GDM1 (cell line): ENCODE results near the gene TRANK1.

Experiments used
- DNase-seq: peaks from one replicate; lab custom pipeline; 2025; lab: John Stamatoyannopoulos, UW

TRANK1 gene

DNA sequence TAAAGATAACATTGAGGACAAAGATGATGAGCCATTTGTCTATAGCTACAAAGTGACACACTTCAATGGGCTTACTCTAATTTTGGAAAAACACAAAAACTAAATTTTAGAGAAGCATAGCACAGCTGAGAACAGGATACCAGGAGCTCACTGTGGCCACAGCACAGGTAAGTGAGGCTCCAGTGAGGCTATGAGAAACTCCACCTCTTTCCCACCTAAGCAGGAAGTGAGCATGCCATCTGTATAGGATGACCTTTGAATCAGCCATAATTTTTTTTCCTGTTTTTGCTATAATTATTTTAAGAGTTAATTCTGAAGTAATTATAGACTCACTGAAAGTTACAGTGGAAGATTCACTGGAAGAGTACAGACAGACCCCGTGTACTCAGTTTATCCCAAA is 98.4 kb downstream of the TRANK1 start:
- DNase-seq, result no peak

- no peak for DNase-seq
These were observed 101.5 kb downstream of the TRANK1 start for GRCh38 chr3:36843065-36844051.

- DNase-seq, result no peak
These were observed 102.6 kb downstream of the TRANK1 start for GRCh38 chr3:36842275-36842674.

- DNase-seq, result no peak
These were observed 104.4 kb downstream of the TRANK1 start for GRCh38 chr3:36840453-36840921.

- DNase-seq, result no peak
These were observed 107.8 kb downstream of the TRANK1 start for GRCh38 chr3:36837089-36837488.

GRCh38 chr3:36833160-36833814 is 111.6 kb downstream of the TRANK1 start:
- no peak for DNase-seq

DNA sequence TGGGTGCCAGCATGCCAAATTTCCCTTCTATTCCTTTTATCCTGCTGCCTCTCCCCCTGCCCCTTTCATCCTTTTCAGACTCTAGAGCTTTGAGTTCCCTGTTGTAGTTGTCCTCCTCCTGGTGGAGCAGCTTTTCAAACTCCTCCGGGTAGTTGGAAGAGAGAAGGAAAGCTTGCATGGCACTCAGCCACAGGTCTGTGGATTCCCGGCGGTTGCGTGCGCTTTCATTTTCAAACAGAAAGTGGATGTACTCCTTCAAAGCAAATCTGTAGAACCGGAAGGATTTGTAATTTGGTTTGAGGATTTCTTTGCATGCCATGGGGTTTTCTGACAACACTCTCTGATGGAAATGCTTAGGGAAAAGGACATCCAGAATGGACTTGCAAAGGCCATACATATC is 112.4 kb downstream of the TRANK1 start:
- no peak for DNase-seq

DNA sequence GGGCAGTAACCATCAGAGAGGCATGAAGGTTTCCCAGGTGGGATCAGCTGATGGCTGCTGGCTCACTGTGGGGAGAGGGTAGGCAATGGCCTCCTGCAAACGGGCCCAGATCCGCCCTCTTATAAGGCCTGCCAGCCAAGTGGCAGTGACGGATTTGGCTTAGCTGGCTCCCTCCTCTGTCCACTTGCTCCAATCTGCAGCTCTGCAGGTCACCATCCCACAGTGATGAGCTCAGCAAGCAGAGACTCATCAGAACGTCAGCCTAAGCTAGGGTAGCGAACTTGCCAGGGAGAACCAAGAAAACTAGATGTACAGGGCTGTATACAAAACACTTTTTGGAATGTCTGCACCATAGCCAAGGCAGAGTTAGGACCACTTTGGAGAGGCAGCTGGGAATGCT is 117.7 kb downstream of the TRANK1 start:
- DNase-seq, result no peak

GRCh38 chr3:36826240-36826639 is 118.6 kb downstream of the TRANK1 start:
- DNase-seq, result no peak

GRCh38 chr3:36824443-36824842 is 120.4 kb downstream of the TRANK1 start:
- no peak for DNase-seq

- DNase-seq, result no peak
These were observed 121.0 kb downstream of the TRANK1 start for GRCh38 chr3:36823806-36824205.

DNA sequence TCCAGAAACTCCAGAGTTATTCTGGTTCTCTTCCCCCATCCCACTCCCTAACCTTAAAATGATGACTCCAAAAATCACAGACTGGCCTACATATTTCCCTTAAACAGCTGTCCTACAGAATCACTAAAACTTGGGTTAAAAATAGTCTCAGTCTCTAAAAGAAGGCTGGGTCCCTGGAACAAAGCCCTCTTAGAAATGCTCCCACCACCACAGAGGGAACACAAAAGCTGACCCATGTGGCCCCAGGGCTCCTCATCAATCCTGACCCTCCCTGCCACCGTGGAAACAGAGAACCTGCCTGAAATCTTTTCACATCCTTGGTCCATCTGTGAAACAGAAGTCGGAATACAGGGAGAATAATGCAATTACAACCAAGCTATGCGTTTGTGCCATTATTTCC is 124.8 kb downstream of the TRANK1 start:
- DNase-seq, result no peak

- DNase-seq, result no peak
These were observed 126.9 kb downstream of the TRANK1 start for GRCh38 chr3:36817806-36818533.

GRCh38 chr3:36815375-36815774 is 129.5 kb downstream of the TRANK1 start:
- DNase-seq, result no peak

DNA sequence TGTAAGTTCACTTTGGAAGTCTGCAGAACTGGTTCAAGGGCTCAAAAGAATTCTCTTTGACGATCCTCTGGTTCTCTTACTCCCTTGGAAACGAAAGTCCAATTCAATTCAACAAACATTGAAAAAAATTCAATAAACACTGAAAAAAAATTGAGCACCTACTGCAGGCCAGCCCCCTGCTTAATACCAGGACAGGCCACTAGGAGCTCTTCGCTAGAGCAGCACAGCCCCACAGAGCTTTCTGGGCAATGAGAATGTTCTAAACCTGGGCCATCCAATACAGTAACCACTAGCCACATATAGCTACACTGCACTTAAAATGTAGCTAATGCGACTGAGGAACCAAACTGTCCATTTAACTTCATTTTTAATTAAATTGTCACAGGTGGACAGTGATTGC is 130.1 kb downstream of the TRANK1 start:
- DNase-seq, result no peak

- no peak for DNase-seq
These were observed 130.7 kb downstream of the TRANK1 start for GRCh38 chr3:36814066-36814717.

GRCh38 chr3:36813305-36813704 is 131.5 kb downstream of the TRANK1 start:
- no peak for DNase-seq

DNA sequence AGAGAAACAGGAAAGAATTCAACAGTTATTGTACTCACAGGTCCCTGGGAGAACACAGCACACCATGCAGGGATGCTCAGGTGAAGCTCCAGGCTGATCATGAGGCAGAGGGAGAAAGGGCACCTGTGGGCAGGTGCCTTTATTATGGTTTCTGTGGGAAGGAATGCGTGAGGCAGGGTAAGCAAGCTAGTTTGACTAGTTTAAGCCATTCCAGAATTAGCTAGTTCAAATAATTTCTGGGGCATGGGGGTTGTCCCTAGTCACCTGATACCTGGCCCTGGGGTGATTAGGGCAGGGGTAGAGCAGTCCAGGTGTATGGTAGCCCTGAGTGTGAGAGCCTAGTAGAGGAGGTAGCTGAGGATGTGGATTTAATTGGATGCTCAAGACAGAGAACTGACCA is 132.6 kb downstream of the TRANK1 start:
- DNase-seq, result no peak

DNA sequence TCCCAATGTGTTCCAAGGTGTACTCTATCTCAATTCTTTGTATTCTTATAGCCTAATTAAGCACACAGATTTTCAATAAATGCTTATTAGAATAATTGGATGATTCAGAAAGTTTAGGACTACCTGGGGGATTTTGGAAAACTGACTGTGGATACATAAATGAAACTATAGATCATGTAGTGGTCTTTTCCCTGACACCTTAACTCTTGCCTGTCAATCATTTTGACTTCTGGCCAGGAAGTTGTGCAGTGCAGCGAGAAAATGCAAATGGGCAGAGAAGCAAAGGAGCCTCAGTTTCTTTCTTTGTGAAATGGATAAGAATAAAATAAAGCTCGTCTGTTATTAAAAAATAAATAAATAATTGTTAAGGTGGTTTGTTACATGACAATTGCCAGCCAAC is 133.1 kb downstream of the TRANK1 start:
- no peak for DNase-seq

DNA sequence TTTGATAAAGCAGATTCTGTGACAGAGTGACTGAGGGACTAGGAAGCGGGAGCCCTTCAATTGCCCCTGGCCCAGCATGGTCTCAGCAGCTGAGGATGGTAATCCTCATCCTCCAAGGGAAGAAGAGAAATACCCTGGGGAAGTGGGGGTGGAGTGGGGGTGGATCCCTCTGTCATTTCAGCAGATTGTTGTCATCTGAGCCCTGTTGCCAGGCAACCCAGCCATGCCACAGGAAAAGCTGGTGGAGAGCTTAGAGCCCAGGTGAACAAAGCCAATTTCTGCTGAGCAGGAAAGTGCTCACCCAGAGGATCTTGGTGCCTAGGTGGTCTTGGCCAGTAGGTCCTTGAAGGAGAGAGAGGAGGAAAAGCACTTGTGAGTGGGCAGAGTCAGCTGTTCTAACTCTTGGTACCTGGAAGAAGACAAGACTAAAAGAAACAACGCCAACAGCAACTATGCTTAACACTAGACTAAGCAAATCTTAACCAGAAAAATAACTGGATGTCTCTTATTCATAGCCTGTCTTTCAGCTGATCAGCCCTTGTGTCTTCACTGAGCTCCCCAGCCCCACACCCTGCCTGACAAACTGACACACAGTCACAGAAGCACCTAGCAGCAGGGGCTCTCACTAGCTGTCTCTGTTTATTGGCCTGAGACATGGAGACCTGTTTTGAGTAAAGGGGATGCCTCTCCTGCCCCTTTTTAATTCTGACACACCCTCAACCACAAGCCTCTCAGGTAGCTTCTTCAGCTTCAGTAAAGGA is 140.4 kb downstream of the TRANK1 start:
- no peak for DNase-seq

DNA sequence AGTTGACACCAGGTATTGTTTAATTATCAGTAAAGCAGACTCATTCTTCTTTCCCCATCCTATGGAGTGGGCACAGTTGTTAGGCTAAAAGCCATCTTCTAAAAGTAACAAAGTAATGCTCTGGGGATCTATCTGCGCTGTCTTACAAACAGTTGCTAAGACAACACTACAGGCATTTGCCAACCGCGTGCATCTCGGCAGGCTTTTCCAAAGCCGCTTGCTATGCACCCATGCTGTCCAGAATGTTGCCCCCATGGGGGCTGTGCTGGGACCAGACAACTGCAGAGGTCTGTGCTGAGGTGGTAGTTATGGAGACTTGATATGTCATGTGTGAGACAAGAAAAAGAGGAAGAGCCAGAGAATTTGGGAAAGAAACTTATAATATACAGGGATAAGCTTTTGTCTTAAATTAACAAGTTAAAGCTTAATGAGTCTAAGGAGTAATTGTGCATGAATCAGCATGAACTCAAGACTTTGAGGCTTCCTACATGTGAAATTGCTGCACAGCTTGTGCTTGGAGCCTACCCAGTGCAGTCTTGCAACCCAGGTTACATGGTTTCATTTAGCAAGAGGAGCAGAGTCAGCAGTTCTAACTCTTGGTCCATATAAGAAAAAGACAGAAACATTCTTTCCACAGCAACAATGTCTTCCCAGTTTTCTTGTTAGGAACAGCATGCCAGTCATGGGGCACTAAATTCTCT is 141.6 kb downstream of the TRANK1 start:
- DNase-seq, result no peak
